Measurements from ENCODE around the gene ERP44.

Gene ERP44

GRCh38 chr9:99953861-99954507 lies 144.8 kb downstream of the ERP44 start:
- DNase-seq (ENCODE audit: low spot score): no peak
- no peak for FAIRE-seq

GRCh38 chr9:99948896-99949295 lies 149.9 kb downstream of the ERP44 start:
- FAIRE-seq (no peak), DNase-seq (ENCODE audit: low spot score) (no peak)

DNA sequence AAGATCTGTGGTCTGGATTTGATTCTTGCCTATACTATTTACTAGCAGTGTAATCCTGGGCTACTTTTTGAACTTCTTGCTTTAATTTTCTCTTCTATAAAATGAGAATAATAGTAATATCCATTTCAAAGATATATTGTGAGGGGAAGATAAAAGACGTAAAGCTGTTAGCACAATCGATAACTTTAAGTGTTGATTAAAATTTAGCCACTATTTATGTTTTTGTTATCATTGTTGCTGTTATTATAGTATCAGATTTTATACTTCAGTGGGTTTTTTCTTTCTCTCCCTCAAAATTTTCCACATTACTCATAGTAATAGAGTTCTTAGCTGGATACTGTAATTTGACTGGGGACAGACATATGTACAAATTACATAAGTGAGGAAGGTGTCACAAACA lies 150.3 kb downstream of the ERP44 start:
- DNase-seq (ENCODE audit: low spot score) (no peak), FAIRE-seq (no peak)

DNA sequence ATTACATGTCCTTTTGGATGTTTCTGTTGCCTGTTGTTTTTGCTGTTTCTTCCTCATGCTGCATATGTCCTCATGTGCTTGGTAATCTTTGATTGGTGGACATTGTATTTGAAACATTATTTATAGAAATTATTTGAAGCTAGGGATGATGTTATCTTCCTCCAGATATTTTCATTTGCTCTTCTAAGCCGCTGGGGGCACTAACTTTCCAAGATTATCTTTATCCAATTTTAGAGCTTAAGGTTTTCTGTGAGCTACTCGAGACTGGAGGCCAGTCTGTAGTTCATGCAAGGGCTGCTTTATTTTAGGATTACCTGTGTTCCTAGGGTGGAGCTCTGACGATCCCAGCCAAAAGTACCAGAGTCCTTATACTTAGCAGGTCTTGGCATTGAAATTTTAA lies 151.4 kb downstream of the ERP44 start:
- FAIRE-seq: no peak
- DNase-seq (ENCODE audit: low spot score): no peak

DNA sequence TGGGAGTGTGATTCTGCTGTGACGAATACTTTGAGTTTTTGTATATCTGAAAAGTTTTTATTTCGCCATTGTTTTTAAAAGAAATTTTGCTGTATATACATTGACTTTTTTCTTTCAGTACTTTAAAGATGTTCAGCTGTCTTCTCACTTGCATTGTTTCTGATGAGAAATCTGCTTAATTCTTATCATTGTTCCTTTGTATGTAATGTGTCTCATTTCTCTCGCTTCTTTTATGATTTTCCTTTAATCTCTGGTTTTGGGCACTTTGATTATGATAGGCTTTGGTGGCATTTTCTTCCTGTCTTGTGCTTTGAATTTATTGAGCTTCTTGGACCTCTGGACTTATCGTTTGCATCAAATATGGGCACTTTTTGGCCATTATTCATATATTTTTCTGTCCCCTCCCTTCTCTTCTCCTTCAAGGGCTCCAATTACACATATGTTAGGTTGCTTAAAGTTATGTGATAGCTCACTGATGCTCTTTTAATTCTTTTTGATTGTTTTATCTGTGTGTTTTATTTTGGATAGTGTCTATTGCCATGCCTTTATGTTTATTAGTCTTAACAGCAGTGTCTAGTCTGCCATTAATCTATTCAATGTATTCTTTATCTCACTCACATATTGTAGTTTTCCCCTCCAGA lies 161.7 kb downstream of the ERP44 start:
- DNase-seq (ENCODE audit: low spot score) (no peak), FAIRE-seq (no peak)

GRCh38 chr9:99931155-99931840 lies 167.5 kb downstream of the ERP44 start:
- no peak for DNase-seq (ENCODE audit: low spot score)
- no peak for FAIRE-seq

GRCh38 chr9:99929652-99930051 lies 169.1 kb downstream of the ERP44 start:
- DNase-seq (ENCODE audit: low spot score) (no peak), FAIRE-seq (no peak)

All from urothelium cell line (cell line).